ENCODE measurements around the gene MCTP1.

- TF ChIP-seq POLR2A (IDR thresholded peaks at IDR 0.05) (no peak), EP300 (IDR thresholded peaks at IDR 0.05) (no peak)
Observed at GRCh38 chr5:94672746-94673145, 612.1 kb downstream of the MCTP1 start.

All from tibial nerve (tissue), 3 donors.